Measurements from ENCODE around the gene ACOT8.

DNA sequence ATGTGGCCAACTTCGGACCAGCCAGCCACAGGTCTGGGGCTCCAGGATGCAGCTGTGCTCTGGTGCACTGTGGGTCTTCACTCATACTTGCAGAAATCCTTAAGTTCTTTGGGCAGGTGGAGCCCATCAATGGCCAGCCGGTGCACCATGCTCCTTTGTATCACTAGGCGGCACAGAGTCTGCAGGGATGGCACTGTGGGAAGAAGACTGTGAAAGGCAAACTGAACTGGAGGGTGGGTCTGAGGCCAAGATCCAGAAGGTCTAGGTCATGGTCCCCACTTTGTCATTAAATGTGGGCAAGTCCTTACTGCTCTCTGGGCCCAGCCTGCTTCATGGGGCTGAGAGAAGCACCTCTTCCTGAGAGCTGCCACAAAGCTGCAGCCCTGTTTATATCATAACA is 31.5 kb upstream of the ACOT8 start:
- TF ChIP-seq NRF1 (conservative IDR thresholded peaks at IDR 0.05 in 1 of 2, IDR thresholded peaks at IDR 0.05 in 1 of 2): no peak
- TF ChIP-seq TAL1 (IDR thresholded peaks at IDR 0.05): no peak
- no peak for TF ChIP-seq ZZZ3 (IDR thresholded peaks at IDR 0.05)
- TF ChIP-seq MEIS2 (IDR thresholded peaks at IDR 0.05; ENCODE audit: partially characterized antibody): no peak
- no peak for TF ChIP-seq EZH2 (IDR thresholded peaks at IDR 0.05; ENCODE audit: borderline replicate concordance, low read depth, low read length)
- TF ChIP-seq TCF7L2 (IDR thresholded peaks at IDR 0.05; ENCODE audit: low read depth, low read length): no peak
- no peak for TF ChIP-seq ZNF140 (CRISPR knock-in tag; IDR thresholded peaks at IDR 0.05)
- TF ChIP-seq, protein P1, sequence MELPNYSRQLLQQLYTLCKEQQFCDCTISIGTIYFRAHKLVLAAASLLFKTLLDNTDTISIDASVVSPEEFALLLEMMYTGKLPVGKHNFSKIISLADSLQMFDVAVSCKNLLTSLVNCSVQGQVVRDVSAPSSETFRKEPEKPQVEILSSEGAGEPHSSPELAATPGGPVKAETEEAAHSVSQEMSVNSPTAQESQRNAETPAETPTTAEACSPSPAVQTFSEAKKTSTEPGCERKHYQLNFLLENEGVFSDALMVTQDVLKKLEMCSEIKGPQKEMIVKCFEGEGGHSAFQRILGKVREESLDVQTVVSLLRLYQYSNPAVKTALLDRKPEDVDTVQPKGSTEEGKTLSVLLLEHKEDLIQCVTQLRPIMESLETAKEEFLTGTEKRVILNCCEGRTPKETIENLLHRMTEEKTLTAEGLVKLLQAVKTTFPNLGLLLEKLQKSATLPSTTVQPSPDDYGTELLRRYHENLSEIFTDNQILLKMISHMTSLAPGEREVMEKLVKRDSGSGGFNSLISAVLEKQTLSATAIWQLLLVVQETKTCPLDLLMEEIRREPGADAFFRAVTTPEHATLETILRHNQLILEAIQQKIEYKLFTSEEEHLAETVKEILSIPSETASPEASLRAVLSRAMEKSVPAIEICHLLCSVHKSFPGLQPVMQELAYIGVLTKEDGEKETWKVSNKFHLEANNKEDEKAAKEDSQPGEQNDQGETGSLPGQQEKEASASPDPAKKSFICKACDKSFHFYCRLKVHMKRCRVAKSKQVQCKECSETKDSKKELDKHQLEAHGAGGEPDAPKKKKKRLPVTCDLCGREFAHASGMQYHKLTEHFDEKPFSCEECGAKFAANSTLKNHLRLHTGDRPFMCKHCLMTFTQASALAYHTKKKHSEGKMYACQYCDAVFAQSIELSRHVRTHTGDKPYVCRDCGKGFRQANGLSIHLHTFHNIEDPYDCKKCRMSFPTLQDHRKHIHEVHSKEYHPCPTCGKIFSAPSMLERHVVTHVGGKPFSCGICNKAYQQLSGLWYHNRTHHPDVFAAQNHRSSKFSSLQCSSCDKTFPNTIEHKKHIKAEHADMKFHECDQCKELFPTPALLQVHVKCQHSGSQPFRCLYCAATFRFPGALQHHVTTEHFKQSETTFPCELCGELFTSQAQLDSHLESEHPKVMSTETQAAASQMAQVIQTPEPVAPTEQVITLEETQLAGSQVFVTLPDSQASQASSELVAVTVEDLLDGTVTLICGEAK (IDR thresholded peaks at IDR 0.05): no peak
- TF ChIP-seq, protein P1 (CRISPR knock-in tag; IDR thresholded peaks at IDR 0.05): no peak

Data from K562 (cell line).